ENCODE results near the gene IL10RB.

GRCh38 chr21:33245289-33245918, 20.8 kb upstream of the IL10RB start:
- TF ChIP-seq POLR2A (IDR thresholded peaks at IDR 0.05), result no peak
- TF ChIP-seq, protein P1, sequence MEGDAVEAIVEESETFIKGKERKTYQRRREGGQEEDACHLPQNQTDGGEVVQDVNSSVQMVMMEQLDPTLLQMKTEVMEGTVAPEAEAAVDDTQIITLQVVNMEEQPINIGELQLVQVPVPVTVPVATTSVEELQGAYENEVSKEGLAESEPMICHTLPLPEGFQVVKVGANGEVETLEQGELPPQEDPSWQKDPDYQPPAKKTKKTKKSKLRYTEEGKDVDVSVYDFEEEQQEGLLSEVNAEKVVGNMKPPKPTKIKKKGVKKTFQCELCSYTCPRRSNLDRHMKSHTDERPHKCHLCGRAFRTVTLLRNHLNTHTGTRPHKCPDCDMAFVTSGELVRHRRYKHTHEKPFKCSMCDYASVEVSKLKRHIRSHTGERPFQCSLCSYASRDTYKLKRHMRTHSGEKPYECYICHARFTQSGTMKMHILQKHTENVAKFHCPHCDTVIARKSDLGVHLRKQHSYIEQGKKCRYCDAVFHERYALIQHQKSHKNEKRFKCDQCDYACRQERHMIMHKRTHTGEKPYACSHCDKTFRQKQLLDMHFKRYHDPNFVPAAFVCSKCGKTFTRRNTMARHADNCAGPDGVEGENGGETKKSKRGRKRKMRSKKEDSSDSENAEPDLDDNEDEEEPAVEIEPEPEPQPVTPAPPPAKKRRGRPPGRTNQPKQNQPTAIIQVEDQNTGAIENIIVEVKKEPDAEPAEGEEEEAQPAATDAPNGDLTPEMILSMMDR (IDR thresholded peaks at IDR 0.05), result no peak

Measured in transverse colon (tissue), 3 donors.